ENCODE data around the gene FAM124A. TPM values are rescaled to one million over a fixed set of nuclear protein-coding genes. Genes with fewer than 3 reads are reported as not detected.

The FAM124A gene
- total and polyA plus RNA-seq, 2 experiments from 2014 or later = not detected

DNA sequence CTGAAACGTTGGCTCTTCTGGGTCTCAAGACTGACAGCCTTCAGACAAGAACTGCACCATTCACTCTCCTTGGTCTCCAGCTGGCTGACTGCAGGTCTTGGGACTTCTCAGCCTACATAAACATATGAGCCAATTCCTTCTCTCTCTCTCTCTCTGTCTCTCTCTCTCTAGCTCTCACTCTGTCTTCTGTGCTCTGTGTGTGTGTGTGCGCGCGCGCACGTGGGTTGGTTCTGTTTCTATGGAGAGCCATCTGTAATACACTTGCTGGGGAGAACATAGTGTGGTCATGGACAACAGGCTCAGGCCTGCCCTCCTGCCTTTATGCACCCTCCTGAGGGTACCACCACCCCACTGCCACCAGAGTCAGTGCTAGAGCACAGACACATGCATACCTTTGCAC lies 103.6 kb downstream of the FAM124A start:
- H3K4me3 ChIP-seq = no peak overlapping the region
- H2AFZ ChIP-seq = no peak overlapping the region
- H3F3A ChIP-seq (ENCODE audit: insufficient read depth) = no peaks in the 10 kb centered on the region
- H3K9ac ChIP-seq = no peak overlapping the region
- DNase-seq = no peak
- WGBS, 2 experiments (ENCODE audit: low coverage in 1 of 2, low lambda C conversion rate in 2 of 2, missing lambda C conversion rate in 2 of 2) = 83 to 89% methylated on average over 6 of the region's 6 CpGs
- H3K4me2 ChIP-seq (ENCODE audit: unreplicated experiment) = no peak overlapping the region
- H4K20me1 ChIP-seq (ENCODE audit: insufficient read depth) = no peaks in the 10 kb centered on the region
- H3K36me3 ChIP-seq (ENCODE audit: low read depth) = no peaks in the 10 kb centered on the region
- in situ Hi-C loops (cut with MboI) = no loop called here
- H3K9me3 ChIP-seq (ENCODE audit: low read depth) = no peaks in the 10 kb centered on the region
- no peaks in the 10 kb centered on the region for H3K27me3 ChIP-seq (replicated peaks; ENCODE audit: insufficient read depth)
- H3K79me2 ChIP-seq (ENCODE audit: insufficient read depth) = no peaks in the 10 kb centered on the region
- no peak for TF ChIP-seq EZH2 (IDR thresholded peaks at IDR 0.05; ENCODE audit: insufficient read depth, poor library complexity, severe bottlenecking)
- TF ChIP-seq EZH2phosphoT487 (IDR thresholded peaks at IDR 0.05; ENCODE audit: insufficient read depth, low read depth) = no peak
- no peak overlapping the region for H3K27ac ChIP-seq
- peaks cover under 1% of the 10 kb centered on the region; the same call in 1 of the 2 replicates for H3K4me1 ChIP-seq (ENCODE audit: insufficient read depth)
- no peaks in the 10 kb centered on the region for H3K9me2 ChIP-seq (ENCODE audit: insufficient read depth)

DNA sequence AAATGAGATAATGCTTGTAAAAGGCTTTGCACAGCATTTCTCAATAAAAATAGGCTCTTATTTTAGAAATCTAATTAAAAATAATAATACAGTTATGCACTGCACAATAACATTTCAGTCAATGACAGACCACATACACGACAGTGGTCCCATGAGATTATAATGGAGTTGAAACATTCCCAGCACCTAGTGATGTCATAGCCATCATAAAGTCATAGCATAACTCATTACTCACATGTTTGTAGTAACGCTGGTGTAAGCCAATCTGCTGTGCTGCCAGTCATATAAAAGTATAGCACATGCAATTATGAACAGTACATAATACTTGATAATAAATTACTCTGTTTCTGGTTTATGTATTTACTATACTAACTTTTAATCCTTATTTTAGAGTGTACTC lies 104.6 kb downstream of the FAM124A start:
- no peaks in the 10 kb centered on the region for H3K9me3 ChIP-seq (ENCODE audit: low read depth)
- TF ChIP-seq EZH2 (IDR thresholded peaks at IDR 0.05; ENCODE audit: insufficient read depth, poor library complexity, severe bottlenecking) = no peak
- no peak for TF ChIP-seq EZH2phosphoT487 (IDR thresholded peaks at IDR 0.05; ENCODE audit: insufficient read depth, low read depth)
- 87 to 94% methylated on average over 2 of the region's 2 CpGs for WGBS, 2 experiments (ENCODE audit: low coverage in 1 of 2, low lambda C conversion rate in 2 of 2, missing lambda C conversion rate in 2 of 2)
- peaks cover 5% of the 10 kb centered on the region; the same call in 1 of the 2 replicates for H3K4me1 ChIP-seq (ENCODE audit: insufficient read depth)
- H2AFZ ChIP-seq = no peak overlapping the region
- no peak overlapping the region for H3K9ac ChIP-seq
- H3K9me2 ChIP-seq (ENCODE audit: insufficient read depth) = no peaks in the 10 kb centered on the region
- no peaks in the 10 kb centered on the region for H3K79me2 ChIP-seq (ENCODE audit: insufficient read depth)
- H3K27ac ChIP-seq = no peak overlapping the region
- no peak for DNase-seq
- no peak overlapping the region for H3K4me2 ChIP-seq (ENCODE audit: unreplicated experiment)
- no peaks in the 10 kb centered on the region for H4K20me1 ChIP-seq (ENCODE audit: insufficient read depth)
- H3K27me3 ChIP-seq (replicated peaks; ENCODE audit: insufficient read depth) = no peaks in the 10 kb centered on the region
- no peak overlapping the region for H3K4me3 ChIP-seq
- in situ Hi-C loops (cut with MboI) = no loop called here
- no peaks in the 10 kb centered on the region for H3F3A ChIP-seq (ENCODE audit: insufficient read depth)
- no peaks in the 10 kb centered on the region for H3K36me3 ChIP-seq (ENCODE audit: low read depth)

DNA sequence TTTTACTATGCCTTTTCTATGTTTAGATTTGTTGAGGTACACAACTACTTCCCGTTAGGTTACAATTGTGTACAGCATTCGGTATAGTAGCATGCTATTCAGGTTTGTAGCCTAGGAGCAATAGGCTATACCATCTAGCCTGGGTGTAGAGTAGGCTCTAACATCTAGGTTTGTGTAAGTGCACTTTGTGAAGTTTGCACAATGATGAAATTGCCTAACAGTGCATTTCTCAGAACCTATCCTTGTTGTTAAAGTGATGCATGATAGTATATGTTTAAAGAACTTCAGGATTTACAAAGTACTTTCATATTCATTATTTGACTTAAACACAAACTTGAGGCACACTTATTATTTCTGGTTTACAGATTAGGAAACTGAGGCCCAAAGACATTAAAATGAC lies 105.8 kb downstream of the FAM124A start:
- H3K79me2 ChIP-seq (ENCODE audit: insufficient read depth) = no peaks in the 10 kb centered on the region
- H3K9ac ChIP-seq = no peak overlapping the region
- no peaks in the 10 kb centered on the region for H3K9me3 ChIP-seq (ENCODE audit: low read depth)
- WGBS, 2 experiments (ENCODE audit: low coverage in 1 of 2, low lambda C conversion rate in 2 of 2, missing lambda C conversion rate in 2 of 2) = 91 to 96% methylated on average over 2 of the region's 2 CpGs
- no peaks in the 10 kb centered on the region for H3K27me3 ChIP-seq (replicated peaks; ENCODE audit: insufficient read depth)
- no peak overlapping the region for H3K4me3 ChIP-seq
- H3K4me1 ChIP-seq (ENCODE audit: insufficient read depth) = peaks cover 5% of the 10 kb centered on the region; the same call in 1 of the 2 replicates
- no peak for DNase-seq
- no peaks in the 10 kb centered on the region for H3K36me3 ChIP-seq (ENCODE audit: low read depth)
- H3K27ac ChIP-seq = no peak overlapping the region
- H4K20me1 ChIP-seq (ENCODE audit: insufficient read depth) = no peaks in the 10 kb centered on the region
- no peaks in the 10 kb centered on the region for H3F3A ChIP-seq (ENCODE audit: insufficient read depth)
- no peaks in the 10 kb centered on the region for H3K9me2 ChIP-seq (ENCODE audit: insufficient read depth)
- H3K4me2 ChIP-seq (ENCODE audit: unreplicated experiment) = no peak overlapping the region
- in situ Hi-C loops (cut with MboI) = no loop called here
- TF ChIP-seq EZH2 (IDR thresholded peaks at IDR 0.05; ENCODE audit: insufficient read depth, poor library complexity, severe bottlenecking) (no peak), EZH2phosphoT487 (IDR thresholded peaks at IDR 0.05; ENCODE audit: insufficient read depth, low read depth) (no peak)
- no peak overlapping the region for H2AFZ ChIP-seq

DNA sequence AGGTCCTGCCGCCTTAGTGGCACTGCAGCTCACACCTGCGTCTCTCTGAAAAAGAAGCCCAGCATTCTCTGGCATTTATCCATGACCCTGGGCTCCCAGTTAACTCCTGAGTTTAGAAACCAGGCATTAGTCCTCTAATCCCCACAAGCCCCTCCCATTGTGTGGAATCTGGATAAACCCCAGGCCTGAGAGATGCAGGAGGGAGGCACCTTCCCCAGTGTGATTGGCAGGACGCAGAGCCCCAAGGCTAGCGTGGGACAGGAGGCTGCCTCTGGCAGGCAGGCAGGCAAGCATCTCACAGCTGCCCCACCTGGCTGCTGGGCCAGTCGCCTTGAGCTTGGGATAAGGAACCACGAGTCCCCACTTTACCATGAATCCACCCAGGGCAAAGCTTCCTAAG lies 106.3 kb downstream of the FAM124A start:
- Histone ChIP-seq H3K4me2 (ENCODE audit: unreplicated experiment) (no peak overlapping the region), H3K4me1 (ENCODE audit: insufficient read depth) (peaks cover 5% of the 10 kb centered on the region; the same call in 1 of the 2 replicates), H3K27me3 (replicated peaks; ENCODE audit: insufficient read depth) (no peaks in the 10 kb centered on the region), H3K79me2 (ENCODE audit: insufficient read depth) (no peaks in the 10 kb centered on the region), H3K36me3 (ENCODE audit: low read depth) (no peaks in the 10 kb centered on the region), H3K4me3 (no peak overlapping the region), H3K9me3 (ENCODE audit: low read depth) (no peaks in the 10 kb centered on the region), H3K9ac (no peak overlapping the region), H3K9me2 (ENCODE audit: insufficient read depth) (no peaks in the 10 kb centered on the region), H4K20me1 (ENCODE audit: insufficient read depth) (no peaks in the 10 kb centered on the region), H3K27ac (no peak overlapping the region), H3F3A (ENCODE audit: insufficient read depth) (no peaks in the 10 kb centered on the region), H2AFZ (no peak overlapping the region)
- in situ Hi-C loops (cut with MboI) = no loop called here
- TF ChIP-seq EZH2phosphoT487 (IDR thresholded peaks at IDR 0.05; ENCODE audit: insufficient read depth, low read depth) (no peak), EZH2 (IDR thresholded peaks at IDR 0.05; ENCODE audit: insufficient read depth, poor library complexity, severe bottlenecking) (no peak)
- WGBS, 2 experiments (ENCODE audit: low coverage in 1 of 2, low lambda C conversion rate in 2 of 2, missing lambda C conversion rate in 2 of 2) = 66 to 74% methylated on average over 6 of the region's 6 CpGs
- DNase-seq = no peak

DNA sequence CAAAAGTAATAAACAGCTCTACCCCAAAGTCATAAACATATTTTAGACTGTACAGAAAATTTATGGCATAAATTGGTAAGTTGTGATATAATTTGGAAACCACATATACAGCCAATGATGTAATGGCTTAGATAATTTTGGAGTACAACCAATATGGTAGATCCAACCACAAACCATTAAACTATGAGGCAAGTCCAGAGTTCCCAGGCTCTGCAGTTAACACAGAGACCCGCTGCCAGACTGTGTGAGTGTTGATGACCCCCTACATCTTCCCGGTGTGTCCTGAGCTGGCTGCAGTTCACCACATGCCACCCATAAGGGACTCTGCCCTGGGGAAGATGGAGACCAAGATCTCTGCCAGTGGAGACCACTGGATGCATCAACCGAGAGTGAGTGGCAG lies 107.4 kb downstream of the FAM124A start:
- no peak for DNase-seq
- Histone ChIP-seq H3K9ac (no peak overlapping the region), H3K4me2 (ENCODE audit: unreplicated experiment) (no peak overlapping the region), H3K4me1 (ENCODE audit: insufficient read depth) (peaks cover 5% of the 10 kb centered on the region; the same call in 1 of the 2 replicates), H3K27ac (no peak overlapping the region), H3F3A (ENCODE audit: insufficient read depth) (no peaks in the 10 kb centered on the region), H4K20me1 (ENCODE audit: insufficient read depth) (no peaks in the 10 kb centered on the region), H3K79me2 (ENCODE audit: insufficient read depth) (no peaks in the 10 kb centered on the region), H3K27me3 (replicated peaks; ENCODE audit: insufficient read depth) (no peaks in the 10 kb centered on the region), H3K36me3 (ENCODE audit: low read depth) (no peaks in the 10 kb centered on the region), H3K9me3 (ENCODE audit: low read depth) (no peaks in the 10 kb centered on the region), H3K9me2 (ENCODE audit: insufficient read depth) (no peaks in the 10 kb centered on the region), H2AFZ (no peak overlapping the region), H3K4me3 (no peak overlapping the region)
- in situ Hi-C loops (cut with MboI) = no loop called here
- no peak for TF ChIP-seq EZH2 (IDR thresholded peaks at IDR 0.05; ENCODE audit: insufficient read depth, poor library complexity, severe bottlenecking)
- TF ChIP-seq EZH2phosphoT487 (IDR thresholded peaks at IDR 0.05; ENCODE audit: insufficient read depth, low read depth) = no peak
- WGBS, 2 experiments (ENCODE audit: low coverage in 1 of 2, low lambda C conversion rate in 2 of 2, missing lambda C conversion rate in 2 of 2) = 79 to 88% methylated on average over 3 of the region's 3 CpGs
